ENCODE data around the gene LCTL. TPM values are rescaled to one million over a fixed set of nuclear protein-coding genes. Genes with fewer than 3 reads are reported as not detected.

LCTL gene, protein sequence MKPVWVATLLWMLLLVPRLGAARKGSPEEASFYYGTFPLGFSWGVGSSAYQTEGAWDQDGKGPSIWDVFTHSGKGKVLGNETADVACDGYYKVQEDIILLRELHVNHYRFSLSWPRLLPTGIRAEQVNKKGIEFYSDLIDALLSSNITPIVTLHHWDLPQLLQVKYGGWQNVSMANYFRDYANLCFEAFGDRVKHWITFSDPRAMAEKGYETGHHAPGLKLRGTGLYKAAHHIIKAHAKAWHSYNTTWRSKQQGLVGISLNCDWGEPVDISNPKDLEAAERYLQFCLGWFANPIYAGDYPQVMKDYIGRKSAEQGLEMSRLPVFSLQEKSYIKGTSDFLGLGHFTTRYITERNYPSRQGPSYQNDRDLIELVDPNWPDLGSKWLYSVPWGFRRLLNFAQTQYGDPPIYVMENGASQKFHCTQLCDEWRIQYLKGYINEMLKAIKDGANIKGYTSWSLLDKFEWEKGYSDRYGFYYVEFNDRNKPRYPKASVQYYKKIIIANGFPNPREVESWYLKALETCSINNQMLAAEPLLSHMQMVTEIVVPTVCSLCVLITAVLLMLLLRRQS
- total RNA-seq (not detected), polyA plus RNA-seq (not detected)
- long read RNA-seq, donor 1 = 0 reads
- long read RNA-seq, donor 2, partial matches to known transcripts = 0 of 1 reads
- long read RNA-seq, donor 2, other reads (novel, unspliced or antisense) = 1 of 1 reads
- long read RNA-seq, donor 3 = 0 reads

DNA sequence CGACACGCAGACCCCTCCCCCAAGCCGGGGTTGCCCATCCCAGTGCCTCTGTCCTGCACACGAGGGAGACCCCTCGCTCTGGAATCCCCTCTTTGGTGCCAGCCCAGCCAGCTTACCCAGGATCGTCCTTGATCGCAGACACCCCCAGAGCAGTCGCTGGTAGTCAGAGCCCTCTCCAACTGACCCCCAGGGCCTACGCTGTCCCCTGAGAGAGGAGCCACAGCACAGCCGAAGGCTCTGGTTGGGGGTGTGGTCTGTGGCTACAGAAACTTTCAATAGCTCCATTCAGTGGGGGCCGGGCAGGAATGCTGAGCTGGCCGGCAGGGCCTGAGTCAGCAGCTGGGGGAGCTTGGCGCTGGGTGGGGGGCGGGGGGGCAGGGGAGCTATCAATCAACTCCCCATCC lies at the start of gene LCTL:
Gene LCTL, minus strand, starts transcription at position 258 of the 404 bp plus-strand sequence. CDS start 633 bp downstream, outside the sequence.
- 45 to 53% (median 51%) methylated on average over 4 to 14 of the region's 14 CpGs for WGBS, 4 donors
- Histone ChIP-seq H3K9me3 (no peaks in the 10 kb centered on the region), H3K27me3 (no peaks in the 10 kb centered on the region), H3K27ac (no peak within 1 kb of the TSS), H3K4me3 (no peak within 1 kb of the TSS), H3K36me3 (no peaks in the 10 kb centered on the region), H3K4me1 (peaks cover 0 to 7% (median 0%) of the 10 kb centered on the region in 12 donors)
- intact Hi-C loops (cut with DNase I) = no loop called here
- TF ChIP-seq POLR2A (IDR thresholded peaks at IDR 0.05) = no peak
- TF ChIP-seq, protein P1, sequence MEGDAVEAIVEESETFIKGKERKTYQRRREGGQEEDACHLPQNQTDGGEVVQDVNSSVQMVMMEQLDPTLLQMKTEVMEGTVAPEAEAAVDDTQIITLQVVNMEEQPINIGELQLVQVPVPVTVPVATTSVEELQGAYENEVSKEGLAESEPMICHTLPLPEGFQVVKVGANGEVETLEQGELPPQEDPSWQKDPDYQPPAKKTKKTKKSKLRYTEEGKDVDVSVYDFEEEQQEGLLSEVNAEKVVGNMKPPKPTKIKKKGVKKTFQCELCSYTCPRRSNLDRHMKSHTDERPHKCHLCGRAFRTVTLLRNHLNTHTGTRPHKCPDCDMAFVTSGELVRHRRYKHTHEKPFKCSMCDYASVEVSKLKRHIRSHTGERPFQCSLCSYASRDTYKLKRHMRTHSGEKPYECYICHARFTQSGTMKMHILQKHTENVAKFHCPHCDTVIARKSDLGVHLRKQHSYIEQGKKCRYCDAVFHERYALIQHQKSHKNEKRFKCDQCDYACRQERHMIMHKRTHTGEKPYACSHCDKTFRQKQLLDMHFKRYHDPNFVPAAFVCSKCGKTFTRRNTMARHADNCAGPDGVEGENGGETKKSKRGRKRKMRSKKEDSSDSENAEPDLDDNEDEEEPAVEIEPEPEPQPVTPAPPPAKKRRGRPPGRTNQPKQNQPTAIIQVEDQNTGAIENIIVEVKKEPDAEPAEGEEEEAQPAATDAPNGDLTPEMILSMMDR (IDR thresholded peaks at IDR 0.05) = no peak
- DNase-seq (no peak), ATAC-seq (no peak)

DNA sequence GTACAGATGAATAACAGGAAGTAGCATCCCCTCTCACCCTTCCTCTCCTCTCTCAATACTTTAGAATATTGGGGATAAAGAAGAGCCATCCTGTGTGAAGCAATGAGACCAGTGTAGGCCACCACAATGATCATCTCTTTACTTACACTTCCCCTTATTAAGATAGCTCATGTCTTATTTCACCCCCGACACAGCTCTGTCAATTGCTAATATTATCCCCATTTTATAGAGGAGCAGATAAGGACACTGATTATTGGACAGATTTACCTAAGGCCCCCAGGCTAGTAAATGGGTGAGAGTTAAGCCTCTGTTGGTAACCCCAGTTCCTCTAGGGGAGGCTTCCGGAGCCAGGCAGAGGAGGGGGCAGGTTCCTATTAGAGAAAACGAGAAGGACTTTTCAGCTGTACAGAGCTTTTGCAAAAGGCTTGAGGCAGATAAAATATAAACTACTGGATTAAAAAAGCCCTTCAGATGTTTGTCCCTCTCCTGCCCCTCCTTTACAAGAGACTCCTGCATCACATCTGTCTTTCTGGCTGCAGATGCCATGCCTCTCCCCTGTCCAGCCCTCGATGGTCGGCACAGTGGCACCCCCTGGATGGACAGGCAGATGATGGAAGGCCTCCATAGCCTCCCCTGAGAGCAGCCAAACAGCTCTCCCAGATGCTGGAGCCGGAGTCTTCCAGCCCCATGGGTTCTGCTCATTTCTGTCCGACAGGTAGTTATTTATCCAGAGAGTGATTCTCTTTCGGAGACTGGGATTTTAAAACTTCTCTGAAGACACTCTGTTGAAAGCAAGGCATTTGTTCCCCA lies 49.4 kb upstream of the LCTL start:
- intact Hi-C loops (cut with DNase I) = loop anchor here in 8 of 10 donors (5.0 kb wide), 5 partner anchors 42 to 237 kb away; no protein-coding TSS in a partner anchor
- H3K4me3 ChIP-seq = no peak overlapping the region
- TF ChIP-seq, protein P1 (IDR thresholded peaks at IDR 0.05) = no peak
- no peak for TF ChIP-seq POLR2A (IDR thresholded peaks at IDR 0.05)
- no peaks in the 10 kb centered on the region for H3K36me3 ChIP-seq
- ATAC-seq (no peak), DNase-seq (no peak)
- no peaks in the 10 kb centered on the region for H3K27me3 ChIP-seq
- peak overlapping the region in 3 of 12 donors; percentile 10 to 33 (median 23) for H3K27ac ChIP-seq
- WGBS, 4 donors = 67 to 75% (median 70%) methylated on average over 7 to 8 of the region's 8 CpGs
- H3K9me3 ChIP-seq = no peaks in the 10 kb centered on the region
- H3K4me1 ChIP-seq = peaks cover 0 to 64% (median 26%) of the 10 kb centered on the region in 12 donors

DNA sequence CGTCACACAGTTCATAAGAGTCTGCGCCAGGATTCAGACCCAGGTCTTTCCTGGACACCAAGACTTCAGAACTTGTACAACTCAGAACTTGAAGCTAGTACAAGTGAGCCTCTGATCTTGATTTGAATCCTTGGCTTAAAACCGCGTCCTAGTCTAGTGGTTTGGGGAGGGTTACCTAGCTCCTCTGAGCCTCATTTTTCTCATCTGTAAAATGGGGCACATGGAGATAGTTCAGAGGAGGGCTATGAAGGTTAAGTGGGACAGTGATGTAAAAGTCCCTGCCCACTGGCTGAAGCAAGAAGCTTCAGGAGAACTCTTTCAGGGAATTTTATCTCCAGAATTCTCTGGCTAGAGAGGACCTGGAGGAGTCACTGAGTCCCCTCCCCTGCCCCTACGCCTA lies 48.7 kb upstream of the LCTL start:
- peaks cover 0 to 62% (median 24%) of the 10 kb centered on the region in 12 donors for H3K4me1 ChIP-seq
- ATAC-seq (no peak), DNase-seq (no peak)
- intact Hi-C loops (cut with DNase I) = loop anchor here in 1 of 10 donors (5.0 kb wide), 1 partner anchor 158 kb away; no protein-coding TSS in a partner anchor
- no peaks in the 10 kb centered on the region for H3K36me3 ChIP-seq
- 95 to 100% (median 97%) methylated on average over 5 of the region's 5 CpGs for WGBS, 4 donors
- TF ChIP-seq POLR2A (IDR thresholded peaks at IDR 0.05) = no peak
- TF ChIP-seq, protein P1 (IDR thresholded peaks at IDR 0.05) = no peak
- H3K27ac ChIP-seq = peak overlapping the region in 2 of 12 donors; percentile 6 to 33
- no peaks in the 10 kb centered on the region for H3K9me3 ChIP-seq
- H3K4me3 ChIP-seq = no peak overlapping the region
- H3K27me3 ChIP-seq = no peaks in the 10 kb centered on the region
